GM23248 (cell line): ENCODE data around the gene PRR18. TPM values are rescaled to one million over a fixed set of nuclear protein-coding genes. Genes with fewer than 3 reads are reported as not detected.
A peak's percentile ranks its signal among the peaks of the same experiment; 100 is the strongest.

Experiments used
- DNase-seq: peaks from one replicate; pipeline ENCODE4 v3.0.0-alpha.2; 2015
- H2AFZ ChIP-seq: fragments of 200-600 bp; sonication (generic); 2 replicates; pipeline ENCODE4 v1.6.1; 2016; ENCODE audit warnings: antibody characterized with exemption
- H3F3A ChIP-seq: fragments of 200-600 bp; sonication (generic); 2 replicates; pipeline ENCODE4 v1.6.1; 2016; ENCODE audit warnings: mild to moderate bottlenecking, antibody characterized with exemption, mixed run types; ENCODE audit not compliant: insufficient read depth
- H3K27ac ChIP-seq: fragments of 200-600 bp; sonication (generic); 2 replicates; pipeline ENCODE4 v1.5.1; 2016; ENCODE audit warnings: mild to moderate bottlenecking
- H3K27me3 ChIP-seq: fragments of 200-600 bp; sonication (generic); replicated peaks from 2 replicates; pipeline ENCODE4 v1.6.1; 2016; ENCODE audit warnings: mild to moderate bottlenecking; ENCODE audit not compliant: insufficient read depth
- H3K36me3 ChIP-seq: fragments of 200-600 bp; sonication (generic); 2 replicates; pipeline ENCODE4 v1.6.1; 2016; ENCODE audit warnings: low read depth, mild to moderate bottlenecking
- H3K4me1 ChIP-seq: fragments of 200-600 bp; sonication (generic); 2 replicates; pipeline ENCODE4 v1.6.1; 2016; ENCODE audit warnings: mild to moderate bottlenecking; ENCODE audit not compliant: insufficient read depth
- H3K4me2 ChIP-seq: fragments of 200-600 bp; sonication (generic); one replicate; pipeline ENCODE4 v1.6.1; 2016; ENCODE audit warnings: mild to moderate bottlenecking; ENCODE audit not compliant: unreplicated experiment
- H3K4me3 ChIP-seq: fragments of 200-600 bp; sonication (generic); 2 replicates; pipeline ENCODE4 v1.5.1; 2016; ENCODE audit warnings: mild to moderate bottlenecking
- H3K79me2 ChIP-seq: fragments of 200-600 bp; sonication (generic); 2 replicates; pipeline ENCODE4 v1.6.1; 2016; ENCODE audit warnings: mild to moderate bottlenecking; ENCODE audit not compliant: insufficient read depth
- H3K9ac ChIP-seq: fragments of 200-600 bp; sonication (generic); 2 replicates; pipeline ENCODE4 v1.6.1; 2016; ENCODE audit warnings: mild to moderate bottlenecking
- H3K9me2 ChIP-seq: fragments of 200-600 bp; sonication (generic); 2 replicates; pipeline ENCODE4 v1.6.1; 2016; ENCODE audit warnings: mixed run types, mild to moderate bottlenecking, moderate library complexity; ENCODE audit not compliant: insufficient read depth
- H3K9me3 ChIP-seq: fragments of 200-600 bp; sonication (generic); one replicate; pipeline ENCODE4 v1.6.1; 2017; ENCODE audit warnings: low read depth
- H4K20me1 ChIP-seq: fragments of 200-600 bp; sonication (generic); 2 replicates; pipeline ENCODE4 v1.6.0; 2016; ENCODE audit not compliant: insufficient read depth
- EZH2 ChIP-seq: fragments of 200-600 bp; sonication (generic); IDR thresholded peaks from 2 replicates; pipeline ENCODE4 v1.6.1; 2018; ENCODE audit warnings: antibody characterized with exemption, mild to moderate bottlenecking; ENCODE audit not compliant: insufficient read depth, poor library complexity, severe bottlenecking
- EZH2phosphoT487 ChIP-seq: fragments of 200-600 bp; sonication (generic); IDR thresholded peaks from 2 replicates; pipeline ENCODE4 v1.6.1; 2018; ENCODE audit warnings: antibody characterized with exemption, moderate library complexity, mild to moderate bottlenecking, low read depth; ENCODE audit not compliant: insufficient read depth
- WGBS, 2 experiments: methylation state at CpG; one replicate each; pipeline ENCODE4 v1.1.6; 2015 to 2017; ENCODE audit warnings: low lambda C conversion rate in 2 of 2, low coverage in 1 of 2; ENCODE audit errors: missing lambda C conversion rate in 2 of 2; 5-methylcytosine and 5-hydroxymethylcytosine counted together
- in situ Hi-C: fragments of 300-500 bp; cut with MboI; formaldehyde crosslinking; loops from 2 replicates; pipeline ENCODE4 v1.15.0; 2020
- polyA plus RNA-seq: library from polyadenylated mRNA; unstranded; fragments of >200 nt; fragmentation: Nextera tagmentation; extraction: Ambion mirVana; gene quantifications from 2 replicates; pipeline ENCODE4 v1.2.1, GENCODE V29; 2016
- total RNA-seq: library from RNA; depleted of rRNA; stranded (reverse); fragments of >200 nt; shearing (Covaris generic); gene quantifications from 2 replicates; pipeline ENCODE4 v1.2.3, GENCODE V29; 2014; rRNA removed

The PRR18 gene
- total RNA-seq (not detected in 2 replicates), polyA plus RNA-seq (not detected in 2 replicates)

- Histone ChIP-seq H3K79me2 (no peaks in the 10 kb centered on the region), H3K9me2 (no peaks in the 10 kb centered on the region), H4K20me1 (no peaks in the 10 kb centered on the region), H3K9me3 (no peaks in the 10 kb centered on the region), H3K36me3 (no peaks in the 10 kb centered on the region), H3F3A (no peaks in the 10 kb centered on the region), H3K4me1 (no peaks in the 10 kb centered on the region), H2AFZ (peak within 1 kb of the TSS; percentile 63; the same call in 1 of the 2 replicates), H3K4me3 (peak within 1 kb of the TSS; percentile 50), H3K9ac (no peak within 1 kb of the TSS), H3K27me3 (peaks cover 56% of the 10 kb centered on the region), H3K27ac (no peak within 1 kb of the TSS), H3K4me2 (peak within 1 kb of the TSS; percentile 20)
- peak; percentile 31 for DNase-seq
- WGBS, 2 experiments = 2 to 3% methylated on average over 38 to 40 of the region's 74 CpGs
- in situ Hi-C loops = no loop called here
- TF ChIP-seq EZH2 = no peak
- no peak for TF ChIP-seq EZH2phosphoT487
Measured at GRCh38 chr6:166308033-166308768, at the start of gene PRR18. Gene PRR18 (minus strand): TSS chr6:166308392. CDS start chr6:166308142, 250 bp downstream.

- Histone ChIP-seq H3K79me2 (no peaks in the 10 kb centered on the region), H4K20me1 (no peaks in the 10 kb centered on the region), H3K9ac (no peak overlapping the region), H3K36me3 (no peaks in the 10 kb centered on the region), H3K4me3 (no peak overlapping the region), H3K27ac (no peak overlapping the region), H3K9me3 (no peaks in the 10 kb centered on the region), H2AFZ (no peak overlapping the region), H3K27me3 (0 out of 2 replicates have a peak, but pooled peaks cover 7% of the 10 kb centered on the region), H3K4me1 (no peaks in the 10 kb centered on the region; the same call in 1 of the 2 replicates), H3K9me2 (no peaks in the 10 kb centered on the region), H3F3A (no peaks in the 10 kb centered on the region), H3K4me2 (no peak overlapping the region)
- in situ Hi-C loops = no loop called here
- no peak for DNase-seq
- no peak for TF ChIP-seq EZH2
- TF ChIP-seq EZH2phosphoT487 = no peak
- WGBS, 2 experiments = 21 to 28% methylated on average over 5 of the region's 5 CpGs
Measured at GRCh38 chr6:166355552-166355951, 47.4 kb upstream of the PRR18 start.

GRCh38 chr6:166354965-166355364 lies 46.8 kb upstream of the PRR18 start:
- no peak overlapping the region for H3K4me3 ChIP-seq
- H3K4me1 ChIP-seq = no peaks in the 10 kb centered on the region
- no peaks in the 10 kb centered on the region for H3K36me3 ChIP-seq
- H4K20me1 ChIP-seq = no peaks in the 10 kb centered on the region
- no peaks in the 10 kb centered on the region for H3F3A ChIP-seq
- H3K9ac ChIP-seq = no peak overlapping the region
- no peak overlapping the region for H2AFZ ChIP-seq
- no peak for DNase-seq
- no peak for TF ChIP-seq EZH2
- TF ChIP-seq EZH2phosphoT487 = no peak
- no peaks in the 10 kb centered on the region for H3K79me2 ChIP-seq
- no peaks in the 10 kb centered on the region for H3K9me2 ChIP-seq
- in situ Hi-C loops = no loop called here
- no peaks in the 10 kb centered on the region for H3K9me3 ChIP-seq
- H3K4me2 ChIP-seq = no peak overlapping the region
- WGBS, 2 experiments = 93 to 95% methylated on average over 4 of the region's 4 CpGs
- no peak overlapping the region for H3K27ac ChIP-seq
- H3K27me3 ChIP-seq = 0 out of 2 replicates have a peak, but pooled peaks cover 7% of the 10 kb centered on the region

GRCh38 chr6:166354143-166354542 lies 46.0 kb upstream of the PRR18 start:
- no peak overlapping the region for H3K4me2 ChIP-seq
- 34 to 51% methylated on average over 4 of the region's 4 CpGs for WGBS, 2 experiments
- H3K27ac ChIP-seq = no peak overlapping the region
- H3K27me3 ChIP-seq = 0 out of 2 replicates have a peak, but pooled peaks cover 7% of the 10 kb centered on the region
- H3F3A ChIP-seq = no peaks in the 10 kb centered on the region
- DNase-seq = no peak
- H4K20me1 ChIP-seq = no peaks in the 10 kb centered on the region
- no peaks in the 10 kb centered on the region for H3K79me2 ChIP-seq
- TF ChIP-seq EZH2phosphoT487 (no peak), EZH2 (no peak)
- no peaks in the 10 kb centered on the region for H3K4me1 ChIP-seq
- H3K9me2 ChIP-seq = no peaks in the 10 kb centered on the region
- in situ Hi-C loops = no loop called here
- H3K4me3 ChIP-seq = no peak overlapping the region
- H3K36me3 ChIP-seq = no peaks in the 10 kb centered on the region
- H2AFZ ChIP-seq = no peak overlapping the region
- H3K9ac ChIP-seq = no peak overlapping the region
- no peaks in the 10 kb centered on the region for H3K9me3 ChIP-seq
